Esophagus muscularis mucosa (tissue), 4 donors: ENCODE results near the gene KIRREL3.

Experiments used
- CTCF ChIP-seq, 3 experiments: fragments of 200-600 bp in 2 of 3; fragments of 450-650 bp in 1 of 3; sonication (generic) in 2 of 3; IDR thresholded peaks; one replicate each; pipeline ENCODE4 v1.5.1; 2017 to 2019; ENCODE audit warnings: antibody characterized with exemption in 3 of 3, mild to moderate bottlenecking in 2 of 3, moderate library complexity in 1 of 3
- EP300 ChIP-seq: sonication (generic); formaldehyde crosslinking; IDR thresholded peaks from one replicate; pipeline ENCODE4 v1.6.1; 2017; ENCODE audit warnings: antibody characterized with exemption
- POLR2A ChIP-seq: fragments of 450-650 bp; IDR thresholded peaks from one replicate; pipeline ENCODE4 v1.6.1; 2017; ENCODE audit warnings: antibody characterized with exemption, moderate library complexity, mild to moderate bottlenecking, low read depth
- POLR2AphosphoS5 ChIP-seq, 2 donors: sonication (generic); formaldehyde crosslinking; IDR thresholded peaks; one replicate each; pipeline ENCODE4 v1.6.1; 2017; ENCODE audit warnings: antibody characterized with exemption in 2 of 2

DNA sequence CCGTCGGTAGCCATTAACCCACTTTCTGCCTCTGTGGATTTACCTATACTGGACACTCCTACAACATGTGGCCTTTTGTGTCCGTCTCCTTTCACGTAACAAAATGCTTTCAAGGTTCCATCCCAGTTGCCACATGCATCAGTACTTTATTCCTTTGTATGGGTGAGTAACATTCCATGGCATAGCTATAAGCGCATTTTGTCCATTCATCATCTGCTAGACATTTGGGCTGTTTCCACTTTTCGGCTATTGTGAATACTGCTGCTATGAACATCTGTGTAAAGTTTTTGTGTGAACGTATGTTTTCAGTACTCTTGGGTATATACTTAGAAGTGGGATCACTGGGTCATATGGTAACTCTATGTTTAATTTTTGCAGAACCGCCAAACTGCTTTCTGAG is 387.9 kb downstream of the KIRREL3 start:
- TF ChIP-seq CTCF (IDR thresholded peaks at IDR 0.05), result no peak
- no peak for TF ChIP-seq POLR2A
- TF ChIP-seq EP300, result no peak
- no peak for TF ChIP-seq POLR2AphosphoS5 (IDR thresholded peaks at IDR 0.05)
